CD14-positive monocyte (primary cell): ENCODE data around the gene PTPRN. TPM values are rescaled to one million over a fixed set of nuclear protein-coding genes. Genes with fewer than 3 reads are reported as not detected.
A peak's percentile ranks its signal among the peaks of the same experiment; 100 is the strongest.

Source experiments
- DNase-seq, 3 donors: peaks; one replicate each; pipeline ENCODE4 v3.0.0-alpha.2; 2011 to 2022
- H2AFZ ChIP-seq: 2 replicates; pipeline ENCODE4 v1.6.0; 2012; ENCODE audit warnings: mild to moderate bottlenecking, low read depth, low read length, inconsistent platforms; ENCODE audit not compliant: insufficient read depth, poor library complexity, severe bottlenecking
- H3K27ac ChIP-seq, 2 donors: 1 replicate in 1 of 2; 2 replicates in 1 of 2; pipeline ENCODE4 v1.5.1; 2012 to 2013; ENCODE audit warnings: low read length in 2 of 2, control low read depth in 1 of 2, inconsistent platforms in 1 of 2, low read depth in 1 of 2, mild to moderate bottlenecking in 1 of 2
- H3K27me3 ChIP-seq, 2 donors: one replicate each; pipeline versions ENCODE4 v1.6.0 to v1.6.1; 2011 to 2013; ENCODE audit warnings: low read length in 2 of 2; ENCODE audit not compliant: control insufficient read depth in 2 of 2, insufficient read depth in 2 of 2
- H3K36me3 ChIP-seq, 2 donors: replicated peaks in 1 of 2; 1 replicate in 1 of 2; 2 replicates in 1 of 2; pipeline versions ENCODE4 v1.5.1 to v1.6.1; 2012 to 2013; ENCODE audit warnings: low read length in 2 of 2, control low read depth in 1 of 2, inconsistent platforms in 1 of 2, mild to moderate bottlenecking in 1 of 2; ENCODE audit not compliant: insufficient read depth in 2 of 2, control insufficient read depth in 1 of 2
- H3K4me1 ChIP-seq, 2 donors: 1 replicate in 1 of 2; 2 replicates in 1 of 2; pipeline versions ENCODE4 v1.5.1 to v1.6.1; 2012 to 2013; ENCODE audit warnings: low read length in 2 of 2, control low read depth in 1 of 2, inconsistent platforms in 1 of 2, mild to moderate bottlenecking in 1 of 2, moderate library complexity in 1 of 2; ENCODE audit not compliant: insufficient read depth in 2 of 2, control insufficient read depth in 1 of 2
- H3K4me2 ChIP-seq: replicated peaks from 2 replicates; pipeline ENCODE3; 2012; ENCODE audit warnings: low read length, moderate library complexity, mild to moderate bottlenecking; ENCODE audit not compliant: poor library complexity, severe bottlenecking; ENCODE audit errors: extremely low read depth
- H3K4me3 ChIP-seq, 3 experiments: fragments of 200-600 bp in 1 of 3; sonication (generic) in 1 of 3; replicated peaks in 1 of 3; 1 replicate in 2 of 3; 2 replicates in 1 of 3; pipeline ENCODE4 v1.5.1; 2011 to 2013; ENCODE audit warnings: low read length in 3 of 3, mild to moderate bottlenecking in 3 of 3, control low read depth in 2 of 3, low read depth in 2 of 3, inconsistent platforms in 1 of 3, moderate library complexity in 1 of 3
- H3K79me2 ChIP-seq: 2 replicates; pipeline ENCODE4 v1.6.0; 2012; ENCODE audit warnings: mild to moderate bottlenecking, control low read depth, inconsistent platforms, low read length, moderate library complexity; ENCODE audit not compliant: insufficient read depth
- H3K9ac ChIP-seq: 2 replicates; pipeline ENCODE4 v1.6.0; 2017; ENCODE audit warnings: low read length, mild to moderate bottlenecking; ENCODE audit not compliant: insufficient read depth, poor library complexity, severe bottlenecking
- H3K9me3 ChIP-seq, 2 donors: replicated peaks in 1 of 2; 1 replicate in 1 of 2; 2 replicates in 1 of 2; pipeline versions ENCODE4 v1.5.1 to v1.6.1; 2012 to 2013; ENCODE audit warnings: low read length in 2 of 2, control low read depth in 1 of 2; ENCODE audit not compliant: control insufficient read depth in 1 of 2, insufficient read depth in 1 of 2
- H4K20me1 ChIP-seq: 2 replicates; pipeline ENCODE4 v1.6.0; 2012; ENCODE audit warnings: mild to moderate bottlenecking, low read length, control low read depth, moderate library complexity; ENCODE audit not compliant: insufficient read depth
- H3K27ac Mint-ChIP-seq, 7 donors: one replicate each; pipeline ENCODE4 v1.8.0; 2020; ENCODE audit warnings: mild to moderate bottlenecking in 7 of 7, mixed read lengths in 7 of 7, moderate library complexity in 6 of 7, inconsistent platforms in 2 of 7
- H3K27me3 Mint-ChIP-seq, 3 donors: one replicate each; pipeline ENCODE4 v1.8.0; 2021 to 2022; ENCODE audit warnings: low read depth in 3 of 3, mild to moderate bottlenecking in 3 of 3, mixed read lengths in 3 of 3, moderate library complexity in 3 of 3, inconsistent platforms in 1 of 3
- H3K36me3 Mint-ChIP-seq, 2 donors: one replicate each; pipeline ENCODE4 v1.8.0; 2020; ENCODE audit warnings: mixed read lengths in 2 of 2, inconsistent platforms in 1 of 2, mild to moderate bottlenecking in 1 of 2
- H3K4me1 Mint-ChIP-seq: one replicate; pipeline ENCODE4 v1.8.0; 2020; ENCODE audit warnings: mild to moderate bottlenecking, mixed read lengths
- H3K4me3 Mint-ChIP-seq, 2 donors: one replicate each; pipeline ENCODE4 v1.8.0; 2020; ENCODE audit warnings: mild to moderate bottlenecking in 2 of 2, mixed read lengths in 2 of 2, moderate library complexity in 1 of 2
- H3K9me3 Mint-ChIP-seq, 7 donors: one replicate each; pipeline ENCODE4 v1.8.0; 2020 to 2022; ENCODE audit warnings: mixed read lengths in 7 of 7, mild to moderate bottlenecking in 6 of 7, moderate library complexity in 6 of 7, inconsistent platforms in 2 of 7
- WGBS: methylation state at CpG from one replicate; pipeline ENCODE4 v1.1.5; 2013; ENCODE audit warnings: missing lambda C conversion rate; ENCODE audit not compliant: insufficient coverage; 5-methylcytosine and 5-hydroxymethylcytosine counted together
- intact Hi-C, 2 donors: fragments of 100-400 bp; cut with micrococcal nuclease; formaldehyde crosslinking; loops; one replicate each; pipeline versions ENCODE4 v1.15.0 to v1.15.1; 2023
- polyA plus RNA-seq, 3 donors: library from polyadenylated mRNA; depleted of rRNA in 1 of 3; unstranded in 2 of 3; stranded (reverse) in 1 of 3; fragments of 300-500 nt in 2 of 3; fragments of >200 nt in 1 of 3; fragmentation: Illumina TruSeq in 2 of 3; gene quantifications; 1 replicate in 2 of 3; 2 replicates in 1 of 3; pipeline ENCODE4 v1.2.3, GENCODE V29; 2012 to 2021
- TF ChIP-seq, protein P1 (sequence below): fragments of 200-600 bp; IDR thresholded peaks from one replicate; pipeline ENCODE4 v1.8.0; 2022; ENCODE audit warnings: antibody characterized with exemption, mild to moderate bottlenecking

Gene PTPRN
- polyA plus RNA-seq, 3 donors = not detected

DNA sequence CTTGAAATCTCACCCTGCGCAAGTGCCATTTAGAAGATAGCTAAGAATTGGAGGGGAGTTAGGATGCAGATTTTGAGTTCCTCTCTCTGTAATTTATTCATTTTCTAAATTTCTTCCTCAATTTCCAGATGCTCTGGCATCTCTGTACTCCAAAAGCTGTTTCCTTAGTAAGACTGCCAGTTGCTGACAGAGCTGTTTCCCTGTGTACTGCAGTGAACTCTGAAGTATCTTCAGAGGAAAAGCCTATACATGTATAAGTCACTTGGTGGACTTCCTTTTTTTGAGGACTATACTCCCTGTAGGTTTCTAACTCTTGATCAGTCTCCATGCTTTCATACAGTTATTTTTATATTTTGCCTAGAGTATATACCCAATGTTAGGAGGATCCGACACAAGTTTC lies 24.9 kb upstream of the PTPRN start:
- H3K27me3 Mint-ChIP-seq = peaks cover 48 to 65% (median 59%) of the 10 kb centered on the region in 3 donors
- WGBS = no CpG with 5 or more reads among the region's 2 CpGs
- no peaks in the 10 kb centered on the region for H3K4me1 Mint-ChIP-seq
- Histone ChIP-seq H3K27ac (no peak overlapping the region), H3K4me2 (no peak overlapping the region), H2AFZ (no peak overlapping the region), H4K20me1 (no peaks in the 10 kb centered on the region), H3K4me3 (no peak overlapping the region), H3K9me3 (peaks cover 9 to 20% of the 10 kb centered on the region in 2 donors), H3K27me3 (peaks cover 35 to 51% of the 10 kb centered on the region in 2 donors), H3K36me3 (no peaks in the 10 kb centered on the region), H3K9ac (no peak overlapping the region), H3K4me1 (no peaks in the 10 kb centered on the region), H3K79me2 (no peaks in the 10 kb centered on the region)
- peaks cover 4 to 25% (median 17%) of the 10 kb centered on the region in 7 donors for H3K9me3 Mint-ChIP-seq
- no peak overlapping the region for H3K27ac Mint-ChIP-seq
- no peak for DNase-seq
- TF ChIP-seq, protein P1, sequence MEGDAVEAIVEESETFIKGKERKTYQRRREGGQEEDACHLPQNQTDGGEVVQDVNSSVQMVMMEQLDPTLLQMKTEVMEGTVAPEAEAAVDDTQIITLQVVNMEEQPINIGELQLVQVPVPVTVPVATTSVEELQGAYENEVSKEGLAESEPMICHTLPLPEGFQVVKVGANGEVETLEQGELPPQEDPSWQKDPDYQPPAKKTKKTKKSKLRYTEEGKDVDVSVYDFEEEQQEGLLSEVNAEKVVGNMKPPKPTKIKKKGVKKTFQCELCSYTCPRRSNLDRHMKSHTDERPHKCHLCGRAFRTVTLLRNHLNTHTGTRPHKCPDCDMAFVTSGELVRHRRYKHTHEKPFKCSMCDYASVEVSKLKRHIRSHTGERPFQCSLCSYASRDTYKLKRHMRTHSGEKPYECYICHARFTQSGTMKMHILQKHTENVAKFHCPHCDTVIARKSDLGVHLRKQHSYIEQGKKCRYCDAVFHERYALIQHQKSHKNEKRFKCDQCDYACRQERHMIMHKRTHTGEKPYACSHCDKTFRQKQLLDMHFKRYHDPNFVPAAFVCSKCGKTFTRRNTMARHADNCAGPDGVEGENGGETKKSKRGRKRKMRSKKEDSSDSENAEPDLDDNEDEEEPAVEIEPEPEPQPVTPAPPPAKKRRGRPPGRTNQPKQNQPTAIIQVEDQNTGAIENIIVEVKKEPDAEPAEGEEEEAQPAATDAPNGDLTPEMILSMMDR = no peak
- peaks cover 0 to 6% of the 10 kb centered on the region in 2 donors for H3K36me3 Mint-ChIP-seq
- no peak overlapping the region for H3K4me3 Mint-ChIP-seq
- intact Hi-C loops = no loop called here

DNA sequence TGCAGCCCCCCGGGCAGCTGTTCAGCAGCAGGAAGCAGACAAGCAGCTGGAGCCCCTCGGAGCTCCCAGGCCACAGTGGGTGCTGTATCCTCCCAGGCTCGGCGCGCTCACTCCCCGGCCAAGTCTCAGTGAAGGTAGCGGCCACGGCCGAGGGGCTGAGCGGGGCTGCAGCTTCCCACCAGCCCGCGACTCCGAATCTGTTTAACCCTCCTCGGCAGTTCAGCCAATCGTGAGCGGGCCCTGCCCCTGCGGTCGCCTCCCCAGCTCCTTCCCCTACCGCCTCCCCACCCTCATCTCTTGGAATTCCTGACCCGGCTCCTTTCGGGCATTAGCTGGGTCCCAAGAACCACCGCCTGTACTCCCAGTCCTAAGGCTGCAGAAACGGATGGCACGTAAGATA lies 23.3 kb upstream of the PTPRN start, which contains the start of gene RESP18:
Gene RESP18, minus strand, starts transcription at position 203 of the 400 bp plus-strand sequence.
- DNase-seq = no peak
- Histone ChIP-seq H2AFZ (no peak within 1 kb of the TSS), H3K4me1 (no peaks in the 10 kb centered on the region), H3K4me3 (no peak within 1 kb of the TSS), H3K27ac (no peak within 1 kb of the TSS), H3K9ac (no peak within 1 kb of the TSS), H3K4me2 (no peak within 1 kb of the TSS), H3K36me3 (no peaks in the 10 kb centered on the region), H3K9me3 (peaks cover 9 to 20% of the 10 kb centered on the region in 2 donors), H3K79me2 (no peaks in the 10 kb centered on the region), H4K20me1 (no peaks in the 10 kb centered on the region), H3K27me3 (peaks cover 35 to 58% of the 10 kb centered on the region in 2 donors)
- Mint-ChIP-seq H3K27me3 (peaks cover 50 to 73% (median 61%) of the 10 kb centered on the region in 3 donors), H3K4me1 (no peaks in the 10 kb centered on the region), H3K9me3 (peaks cover 4 to 25% (median 17%) of the 10 kb centered on the region in 7 donors), H3K4me3 (peak within 1 kb of the TSS in 1 of 2 donors; percentile 74), H3K27ac (no peak within 1 kb of the TSS), H3K36me3 (peaks cover 0 to 6% of the 10 kb centered on the region in 2 donors)
- intact Hi-C loops = no loop called here
- WGBS = 12% methylated on average over 19 of the region's 24 CpGs
- TF ChIP-seq, protein P1 = no peak
